ENCODE data around the gene PPP1R12B.

DNA sequence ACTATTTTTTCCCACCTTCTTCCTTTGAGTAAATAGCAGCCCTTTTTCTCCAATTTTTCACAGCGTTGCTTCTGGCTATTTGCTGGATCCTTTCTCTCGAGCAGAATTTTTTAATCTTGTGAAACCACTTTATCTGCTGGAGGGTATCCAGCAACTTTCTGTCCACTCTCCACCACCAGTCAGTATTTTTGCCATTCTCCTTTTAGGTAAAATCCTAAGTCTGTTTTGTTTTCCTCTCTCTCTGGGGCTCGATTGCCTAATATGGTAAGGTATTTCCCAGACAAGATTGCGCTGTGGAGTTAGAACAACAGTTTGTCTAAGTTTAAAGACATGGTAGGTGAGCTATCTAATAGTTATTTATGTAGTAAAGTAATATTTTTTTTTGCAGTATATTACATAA is 156.9 kb downstream of the PPP1R12B start:
- TF ChIP-seq POLR2A (IDR thresholded peaks at IDR 0.05): no peak
- TF ChIP-seq, protein P1, sequence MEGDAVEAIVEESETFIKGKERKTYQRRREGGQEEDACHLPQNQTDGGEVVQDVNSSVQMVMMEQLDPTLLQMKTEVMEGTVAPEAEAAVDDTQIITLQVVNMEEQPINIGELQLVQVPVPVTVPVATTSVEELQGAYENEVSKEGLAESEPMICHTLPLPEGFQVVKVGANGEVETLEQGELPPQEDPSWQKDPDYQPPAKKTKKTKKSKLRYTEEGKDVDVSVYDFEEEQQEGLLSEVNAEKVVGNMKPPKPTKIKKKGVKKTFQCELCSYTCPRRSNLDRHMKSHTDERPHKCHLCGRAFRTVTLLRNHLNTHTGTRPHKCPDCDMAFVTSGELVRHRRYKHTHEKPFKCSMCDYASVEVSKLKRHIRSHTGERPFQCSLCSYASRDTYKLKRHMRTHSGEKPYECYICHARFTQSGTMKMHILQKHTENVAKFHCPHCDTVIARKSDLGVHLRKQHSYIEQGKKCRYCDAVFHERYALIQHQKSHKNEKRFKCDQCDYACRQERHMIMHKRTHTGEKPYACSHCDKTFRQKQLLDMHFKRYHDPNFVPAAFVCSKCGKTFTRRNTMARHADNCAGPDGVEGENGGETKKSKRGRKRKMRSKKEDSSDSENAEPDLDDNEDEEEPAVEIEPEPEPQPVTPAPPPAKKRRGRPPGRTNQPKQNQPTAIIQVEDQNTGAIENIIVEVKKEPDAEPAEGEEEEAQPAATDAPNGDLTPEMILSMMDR (IDR thresholded peaks at IDR 0.05): no peak
- TF ChIP-seq EP300 (IDR thresholded peaks at IDR 0.05): no peak

All from ovary (tissue), 3 donors.